GM18873 (cell line): ENCODE results near the gene EGLN3.

ENCODE experiments used
- ATAC-seq: cut with Tn5 transposase; IDR thresholded peaks from one replicate; pipeline ENCODE4 v1.9.1; 2021; ENCODE audit warnings: mild to moderate bottlenecking, moderate library complexity, moderate number of reproducible peaks; ENCODE audit not compliant: unreplicated experiment, low FRiP score

The EGLN3 gene

GRCh38 chr14:33916663-33917565, 34.0 kb downstream of the EGLN3 start:
- no peak for ATAC-seq

DNA sequence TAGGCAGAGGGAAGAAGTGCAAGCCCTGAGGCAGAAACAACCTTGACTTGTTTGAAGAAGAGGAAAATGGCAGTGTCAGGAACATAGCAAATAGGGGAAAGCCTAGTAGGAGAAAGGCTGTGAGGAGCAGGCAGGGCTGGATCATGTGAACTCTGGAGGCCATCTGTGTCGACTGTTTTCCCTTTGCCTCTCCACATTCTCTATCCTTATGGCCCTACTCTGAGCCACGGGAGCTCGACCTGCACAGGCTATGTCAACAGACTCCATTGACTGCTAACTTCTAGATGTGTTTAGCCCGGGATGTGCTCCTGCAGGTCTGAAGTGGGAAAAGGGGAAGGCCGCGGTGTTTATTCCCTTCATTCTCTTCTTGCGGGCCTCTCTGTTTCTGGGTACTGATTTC, 35.2 kb downstream of the EGLN3 start:
- no peak for ATAC-seq

GRCh38 chr14:33914676-33915516, 36.0 kb downstream of the EGLN3 start:
- no peak for ATAC-seq

- no peak for ATAC-seq
Observed at GRCh38 chr14:33911046-33911445, 39.8 kb downstream of the EGLN3 start.

- no peak for ATAC-seq
Observed at GRCh38 chr14:33910435-33910834, 40.4 kb downstream of the EGLN3 start.

GRCh38 chr14:33909380-33910084, 41.3 kb downstream of the EGLN3 start:
- no peak for ATAC-seq

- ATAC-seq: no peak
Observed at GRCh38 chr14:33908540-33909223, 42.2 kb downstream of the EGLN3 start.

- ATAC-seq: no peak
Observed at GRCh38 chr14:33906968-33907367, 43.9 kb downstream of the EGLN3 start.

DNA sequence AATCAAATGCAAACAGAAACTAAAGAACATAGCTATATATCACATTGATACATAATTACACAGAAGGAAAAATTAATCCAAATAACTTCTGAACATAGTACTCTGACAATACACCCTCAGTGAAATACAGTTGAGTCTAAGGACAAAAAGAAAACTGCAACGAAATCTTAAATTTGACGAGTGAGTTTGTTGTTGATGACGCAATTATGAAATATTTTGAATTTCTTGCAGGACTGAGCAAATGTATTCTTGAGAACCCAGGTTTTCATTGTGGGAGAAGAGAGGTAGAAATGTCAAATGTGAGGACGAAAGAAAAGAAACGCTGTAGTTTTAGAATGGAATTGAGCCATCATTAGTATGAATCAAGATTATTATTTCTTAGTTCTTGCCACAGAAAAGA, 46.3 kb downstream of the EGLN3 start:
- ATAC-seq: no peak

DNA sequence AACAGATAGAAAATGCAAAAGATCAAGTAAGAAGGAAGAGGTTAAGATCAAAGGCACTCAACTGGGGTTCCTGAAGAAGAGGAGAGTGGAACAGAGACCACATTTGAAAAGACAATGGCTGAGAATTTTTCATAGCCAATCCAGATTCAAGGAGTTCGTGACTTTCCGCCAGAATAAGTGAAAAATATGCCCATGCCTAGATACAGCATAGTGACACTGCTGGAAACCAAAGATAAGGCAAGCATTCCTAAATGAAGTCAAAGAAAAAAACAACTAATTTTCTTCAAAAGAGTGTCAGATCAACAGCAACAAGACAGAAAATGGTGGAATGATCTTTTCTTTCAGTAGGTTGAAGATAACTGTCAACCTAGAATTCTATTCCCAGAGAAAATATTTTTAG, 47.5 kb downstream of the EGLN3 start:
- no peak for ATAC-seq

GRCh38 chr14:33902363-33902762, 48.5 kb downstream of the EGLN3 start:
- ATAC-seq: no peak

DNA sequence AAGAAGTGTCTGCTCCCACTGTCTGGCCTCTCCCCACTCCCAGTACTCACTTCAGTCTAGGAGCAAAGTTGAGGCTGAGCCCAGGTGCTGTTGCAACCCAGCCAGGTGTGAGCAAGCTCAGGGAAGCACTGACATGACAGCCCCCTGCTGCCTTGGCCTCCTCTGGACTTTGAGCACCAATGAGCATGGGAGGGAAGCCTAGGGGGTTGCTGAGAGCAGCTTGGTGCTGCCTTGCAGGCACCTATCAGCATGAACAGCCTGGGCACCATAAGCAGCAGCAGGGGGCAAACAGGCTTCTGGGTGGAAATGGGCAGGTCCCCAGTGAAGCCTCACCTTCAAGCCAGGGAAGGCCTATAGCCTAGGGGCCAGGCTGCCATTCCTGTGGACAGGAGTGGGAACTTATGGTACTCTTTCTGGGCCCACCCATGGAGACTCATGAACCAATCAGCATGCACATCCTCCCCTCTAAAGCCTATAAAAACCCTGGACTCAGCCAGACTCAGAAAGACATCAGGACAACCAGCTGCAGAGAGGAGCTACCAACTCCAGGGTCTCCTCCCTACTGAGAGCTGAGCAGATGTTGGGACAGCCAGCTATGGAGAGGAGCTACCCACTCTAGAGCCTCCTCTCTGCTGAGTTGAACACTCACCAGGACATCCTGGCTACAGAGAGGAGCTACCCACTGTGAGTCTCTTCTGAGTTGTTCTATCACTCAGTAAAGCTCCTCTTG, 49.3 kb downstream of the EGLN3 start:
- ATAC-seq: no peak

DNA sequence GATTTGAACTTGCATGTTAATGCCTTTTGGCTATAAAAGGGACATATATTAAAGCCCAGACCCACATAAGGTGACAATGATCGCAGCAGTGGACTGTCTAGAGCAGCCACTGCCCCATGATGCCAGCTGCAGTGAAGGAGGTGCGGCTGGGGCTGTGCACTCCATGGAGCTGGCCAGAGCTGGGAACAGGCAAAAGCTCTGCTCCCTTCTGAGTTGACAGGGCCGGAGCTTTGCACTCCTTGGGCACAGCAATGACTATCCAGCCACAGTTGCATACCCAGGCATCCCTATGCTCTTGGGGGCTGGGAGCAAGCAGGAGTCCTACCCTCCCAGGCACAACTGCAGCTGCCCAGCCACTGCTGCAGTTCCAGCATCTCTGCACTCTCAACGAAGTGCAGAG, 50.2 kb downstream of the EGLN3 start:
- ATAC-seq: no peak

GRCh38 chr14:33899723-33900341, 51.0 kb downstream of the EGLN3 start:
- no peak for ATAC-seq

DNA sequence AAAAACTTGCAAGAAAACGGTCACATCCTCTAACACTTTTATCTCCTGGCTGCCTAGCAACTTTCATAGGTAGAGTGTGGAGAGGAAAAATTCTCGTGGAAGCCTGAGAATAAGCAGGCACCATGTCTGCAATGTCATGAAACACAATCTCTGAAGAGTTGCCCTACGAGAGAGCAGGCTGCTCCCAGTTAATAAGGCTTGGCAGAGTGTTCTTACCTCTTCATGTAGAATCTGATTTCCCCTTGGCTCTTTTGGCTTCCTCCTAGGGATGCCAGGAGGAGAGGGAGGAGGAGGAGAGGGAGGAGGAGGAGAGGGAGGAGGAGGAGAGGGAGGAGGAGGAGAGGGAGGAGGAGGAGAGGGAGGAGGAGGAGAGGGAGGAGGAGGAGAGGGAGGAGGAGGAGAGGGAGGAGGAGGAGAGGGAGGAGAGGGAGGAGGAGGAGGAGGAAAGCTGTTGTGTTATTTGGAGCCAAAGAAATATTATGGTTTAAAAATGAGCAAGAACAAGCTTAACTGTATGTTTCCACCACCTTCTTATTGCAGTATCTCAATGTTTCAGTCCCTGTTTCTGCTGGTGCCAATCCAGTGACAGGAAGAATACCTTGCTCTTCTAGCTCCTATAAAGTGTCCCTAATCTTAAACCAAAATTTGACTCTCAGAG, 52.9 kb downstream of the EGLN3 start:
- no peak for ATAC-seq

DNA sequence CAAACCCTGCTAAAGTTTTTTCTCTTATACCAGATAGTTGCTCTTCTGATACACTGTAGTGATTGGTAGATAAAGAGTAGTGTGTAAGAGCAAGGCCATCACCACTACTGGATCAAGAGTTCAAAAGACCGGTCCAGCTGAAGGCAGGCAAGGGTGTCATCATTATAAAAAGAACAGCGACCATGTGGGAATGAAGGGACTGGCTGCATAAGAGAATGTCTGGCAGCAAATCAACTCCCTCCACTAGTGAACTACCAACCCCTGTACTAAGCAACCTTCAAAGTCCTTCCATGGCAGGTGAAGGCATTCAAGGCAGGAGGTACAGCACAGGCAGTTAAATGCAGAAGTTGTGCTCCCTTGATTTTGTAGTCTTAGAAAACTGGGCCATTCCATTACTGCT, 53.5 kb downstream of the EGLN3 start:
- ATAC-seq: no peak

- ATAC-seq: no peak
Observed at GRCh38 chr14:33894339-33894738, 56.5 kb downstream of the EGLN3 start.

- no peak for ATAC-seq
Observed at GRCh38 chr14:33891700-33892099, 59.2 kb downstream of the EGLN3 start.

DNA sequence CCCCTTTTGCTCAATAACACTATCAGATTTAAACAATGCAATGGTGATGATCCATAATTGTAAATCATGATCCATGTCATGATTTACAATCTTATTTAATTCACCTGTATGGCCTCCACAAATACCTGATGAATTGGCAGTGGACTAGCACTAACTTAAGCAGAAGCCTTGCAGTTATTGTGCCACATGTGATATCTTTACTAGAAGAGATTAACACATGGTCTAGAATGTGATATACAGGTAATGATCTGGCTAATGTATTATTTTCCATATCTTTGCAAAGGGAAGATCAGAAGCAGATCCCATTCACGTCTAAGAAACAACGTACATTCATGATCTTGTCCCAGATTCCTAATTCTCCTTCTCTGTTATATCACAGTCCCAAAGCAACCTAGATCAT, 66.0 kb downstream of the EGLN3 start:
- ATAC-seq: no peak
